Rectal smooth muscle tissue (tissue), 1 donor: ENCODE data around the gene PHLDB2.
A peak's percentile ranks its signal among the peaks of the same experiment; 100 is the strongest.

Experiments used
- H3K27ac ChIP-seq: one replicate; pipeline ENCODE4 v1.7.0; 2013; ENCODE audit warnings: low read depth, low read length, inconsistent platforms
- H3K27me3 ChIP-seq: one replicate; pipeline ENCODE4 v1.7.0; 2013; ENCODE audit warnings: low read length; ENCODE audit not compliant: control insufficient read depth, insufficient read depth
- H3K36me3 ChIP-seq: one replicate; pipeline ENCODE4 v1.7.0; 2013; ENCODE audit warnings: low read length; ENCODE audit not compliant: control insufficient read depth, insufficient read depth
- H3K4me1 ChIP-seq: one replicate; pipeline ENCODE4 v1.7.0; 2013; ENCODE audit warnings: low read length; ENCODE audit not compliant: control insufficient read depth, insufficient read depth
- H3K4me3 ChIP-seq: one replicate; pipeline ENCODE4 v1.7.0; 2013; ENCODE audit warnings: low read length
- H3K9ac ChIP-seq: one replicate; pipeline ENCODE4 v1.7.0; 2013; ENCODE audit warnings: low read length

The PHLDB2 gene

GRCh38 chr3:111827871-111828270 is 31.2 kb upstream of the PHLDB2 start:
- Histone ChIP-seq H3K9ac (no peak overlapping the region), H3K4me3 (no peak overlapping the region), H3K36me3 (no peaks in the 10 kb centered on the region), H3K4me1 (no peaks in the 10 kb centered on the region), H3K27me3 (no peaks in the 10 kb centered on the region), H3K27ac (no peak overlapping the region)

- Histone ChIP-seq H3K9ac (no peak overlapping the region), H3K4me3 (no peak overlapping the region), H3K4me1 (no peaks in the 10 kb centered on the region), H3K27ac (no peak overlapping the region), H3K36me3 (no peaks in the 10 kb centered on the region), H3K27me3 (no peaks in the 10 kb centered on the region)
Measured at GRCh38 chr3:111828530-111828929, 30.5 kb upstream of the PHLDB2 start.

- Histone ChIP-seq H3K27ac (no peak overlapping the region), H3K36me3 (no peaks in the 10 kb centered on the region), H3K27me3 (no peaks in the 10 kb centered on the region), H3K4me3 (no peak overlapping the region), H3K9ac (no peak overlapping the region), H3K4me1 (no peaks in the 10 kb centered on the region)
Measured at GRCh38 chr3:111829023-111829422, 30.0 kb upstream of the PHLDB2 start.

GRCh38 chr3:111831840-111832239 is 27.2 kb upstream of the PHLDB2 start:
- H3K4me3 ChIP-seq = no peak overlapping the region
- H3K27me3 ChIP-seq = no peaks in the 10 kb centered on the region
- H3K36me3 ChIP-seq = no peaks in the 10 kb centered on the region
- H3K4me1 ChIP-seq = no peaks in the 10 kb centered on the region
- H3K27ac ChIP-seq = no peak overlapping the region
- no peak overlapping the region for H3K9ac ChIP-seq

GRCh38 chr3:111837112-111837511 is 22.0 kb upstream of the PHLDB2 start:
- Histone ChIP-seq H3K27me3 (no peaks in the 10 kb centered on the region), H3K9ac (no peak overlapping the region), H3K4me1 (no peaks in the 10 kb centered on the region), H3K36me3 (no peaks in the 10 kb centered on the region), H3K4me3 (no peak overlapping the region), H3K27ac (no peak overlapping the region)

GRCh38 chr3:111838133-111838532 is 20.9 kb upstream of the PHLDB2 start:
- H3K4me3 ChIP-seq = no peak overlapping the region
- H3K4me1 ChIP-seq = no peaks in the 10 kb centered on the region
- H3K36me3 ChIP-seq = no peaks in the 10 kb centered on the region
- H3K9ac ChIP-seq = no peak overlapping the region
- no peak overlapping the region for H3K27ac ChIP-seq
- H3K27me3 ChIP-seq = no peaks in the 10 kb centered on the region

- Histone ChIP-seq H3K4me1 (no peaks in the 10 kb centered on the region), H3K27me3 (no peaks in the 10 kb centered on the region), H3K27ac (no peak overlapping the region), H3K36me3 (no peaks in the 10 kb centered on the region), H3K4me3 (no peak overlapping the region), H3K9ac (no peak overlapping the region)
Measured at GRCh38 chr3:111846039-111846438, 13.0 kb upstream of the PHLDB2 start.

- Histone ChIP-seq H3K4me1 (peaks cover 1% of the 10 kb centered on the region), H3K9ac (no peak overlapping the region), H3K27ac (no peak overlapping the region), H3K4me3 (no peak overlapping the region), H3K36me3 (no peaks in the 10 kb centered on the region), H3K27me3 (no peaks in the 10 kb centered on the region)
Measured at GRCh38 chr3:111846717-111847116, 12.3 kb upstream of the PHLDB2 start.

- H3K4me3 ChIP-seq = no peak overlapping the region
- no peaks in the 10 kb centered on the region for H3K27me3 ChIP-seq
- no peak overlapping the region for H3K27ac ChIP-seq
Measured at GRCh38 chr3:111848283-111848682, 10.8 kb upstream of the PHLDB2 start.

GRCh38 chr3:111848778-111849177 is 10.3 kb upstream of the PHLDB2 start:
- Histone ChIP-seq H3K4me3 (no peak overlapping the region), H3K9ac (no peak overlapping the region), H3K27ac (no peak overlapping the region), H3K4me1 (peaks cover 11% of the 10 kb centered on the region), H3K36me3 (no peaks in the 10 kb centered on the region), H3K27me3 (no peaks in the 10 kb centered on the region)

More at GRCh38 chr3:111848283-111848682, 10.8 kb upstream of the PHLDB2 start:
- Histone ChIP-seq H3K9ac (peak overlapping the region; percentile 21), H3K4me1 (peaks cover 8% of the 10 kb centered on the region), H3K36me3 (no peaks in the 10 kb centered on the region)

- Histone ChIP-seq H3K27me3 (no peaks in the 10 kb centered on the region), H3K27ac (no peak overlapping the region), H3K4me3 (no peak overlapping the region), H3K9ac (no peak overlapping the region), H3K36me3 (no peaks in the 10 kb centered on the region), H3K4me1 (peaks cover 11% of the 10 kb centered on the region)
Measured at GRCh38 chr3:111850537-111850936, 8.5 kb upstream of the PHLDB2 start.

- H3K4me3 ChIP-seq = no peak overlapping the region
- no peak overlapping the region for H3K27ac ChIP-seq
- no peaks in the 10 kb centered on the region for H3K27me3 ChIP-seq
- no peaks in the 10 kb centered on the region for H3K36me3 ChIP-seq
- no peak overlapping the region for H3K9ac ChIP-seq
- H3K4me1 ChIP-seq = peaks cover 11% of the 10 kb centered on the region
Measured at GRCh38 chr3:111851511-111851954, 7.5 kb upstream of the PHLDB2 start.

GRCh38 chr3:111852540-111852939 is 6.5 kb upstream of the PHLDB2 start:
- Histone ChIP-seq H3K4me3 (no peak overlapping the region), H3K9ac (no peak overlapping the region), H3K4me1 (peaks cover 11% of the 10 kb centered on the region), H3K27me3 (no peaks in the 10 kb centered on the region), H3K27ac (peak overlapping the region; percentile 56), H3K36me3 (no peaks in the 10 kb centered on the region)
